Tibial nerve (tissue), 4 donors: ENCODE data around the gene ZNF821.

Experiments
- CTCF ChIP-seq, 5 experiments: fragments of 200-600 bp in 3 of 5; fragments of 450-650 bp in 2 of 5; sonication (generic) in 3 of 5; IDR thresholded peaks; one replicate each; pipeline ENCODE4 v1.5.1; 2016 to 2019; ENCODE audit warnings: antibody characterized with exemption in 5 of 5, mild to moderate bottlenecking in 3 of 5, moderate library complexity in 2 of 5
- EP300 ChIP-seq, 2 donors: sonication (generic); formaldehyde crosslinking; IDR thresholded peaks; one replicate each; pipeline ENCODE4 v1.6.1; 2017; ENCODE audit warnings: antibody characterized with exemption in 2 of 2, mild to moderate bottlenecking in 1 of 2
- POLR2A ChIP-seq, 2 donors: fragments of 450-650 bp; IDR thresholded peaks; one replicate each; pipeline ENCODE4 v1.6.1; 2017; ENCODE audit warnings: antibody characterized with exemption in 2 of 2, mild to moderate bottlenecking in 2 of 2, moderate library complexity in 2 of 2

GRCh38 chr16:71873199-71873598 is 10.8 kb downstream of the ZNF821 start:
- no peak for TF ChIP-seq POLR2A (IDR thresholded peaks at IDR 0.05)
- TF ChIP-seq CTCF (IDR thresholded peaks at IDR 0.05): no peak
- no peak for TF ChIP-seq EP300 (IDR thresholded peaks at IDR 0.05)
